SK-N-MC (cell line): ENCODE data around the gene LRFN5.

Source experiments
- DNase-seq: peaks from one replicate; pipeline ENCODE4 v3.0.0-alpha.2; 2011; ENCODE audit warnings: low read depth, low spot score
- H3K27ac ChIP-seq: fragments of 200-600 bp; sonication (generic); 2 replicates; pipeline ENCODE4 v1.5.1; 2016; ENCODE audit warnings: mixed run types
- H3K36me3 ChIP-seq: fragments of 200-600 bp; sonication (generic); 2 replicates; pipeline ENCODE4 v1.6.1; 2017; ENCODE audit warnings: antibody characterized with exemption, low read length, mixed read lengths; ENCODE audit not compliant: insufficient read depth
- H3K4me3 ChIP-seq: fragments of 200-600 bp; sonication (generic); 2 replicates; pipeline ENCODE4 v1.5.1; 2016
- H3K9ac ChIP-seq: fragments of 200-600 bp; sonication (generic); 2 replicates; pipeline ENCODE4 v1.8.0; 2017; ENCODE audit warnings: mixed run types, mixed read lengths; ENCODE audit not compliant: insufficient read length
- H3K9me3 ChIP-seq: fragments of 200-600 bp; sonication (generic); 2 replicates; pipeline ENCODE4 v1.6.1; 2017; ENCODE audit warnings: low read depth, mild to moderate bottlenecking, antibody characterized with exemption, low read length, moderate library complexity, mixed read lengths
- EZH2 ChIP-seq: fragments of 200-600 bp; sonication (generic); IDR thresholded peaks from one replicate; pipeline ENCODE4 v1.6.1; 2017; ENCODE audit warnings: antibody characterized with exemption
- FOXP2 ChIP-seq: optimal IDR thresholded peaks from 2 replicates; pipeline ENCODE3; 2011; ENCODE audit warnings: mild to moderate bottlenecking, moderate library complexity; ENCODE audit not compliant: insufficient read depth; ENCODE audit errors: extremely low read length, control extremely low read depth
- POLR2AphosphoS5 ChIP-seq: IDR thresholded peaks from 2 replicates; pipeline ENCODE4 v1.6.1; 2012; ENCODE audit warnings: mild to moderate bottlenecking, low read depth, low read length, borderline replicate concordance

Gene LRFN5

GRCh38 chr14:41623736-41624135, 17.1 kb downstream of the LRFN5 start:
- Histone ChIP-seq H3K36me3 (peaks cover 4% of the 10 kb centered on the region; the same call in 1 of the 2 replicates), H3K9me3 (no peaks in the 10 kb centered on the region), H3K27ac (peak overlapping the region; percentile 91), H3K9ac (no peak overlapping the region), H3K4me3 (peak overlapping the region; percentile 63)
- TF ChIP-seq EZH2 (no peak), FOXP2 (no peak), POLR2AphosphoS5 (peak; percentile 77; the same call in 1 of the 2 replicates)
- DNase-seq, result no peak

- Histone ChIP-seq H3K36me3 (peaks cover 4% of the 10 kb centered on the region; the same call in 1 of the 2 replicates), H3K9me3 (no peaks in the 10 kb centered on the region), H3K4me3 (no peak overlapping the region), H3K27ac (no peak overlapping the region), H3K9ac (no peak overlapping the region)
- no peak for DNase-seq
- TF ChIP-seq FOXP2 (no peak), EZH2 (no peak), POLR2AphosphoS5 (no peak)
Measured at GRCh38 chr14:41629876-41630275, 23.2 kb downstream of the LRFN5 start.

- H3K36me3 ChIP-seq, result 0 out of 2 replicates have a peak, but pooled peaks cover 4% of the 10 kb centered on the region
- TF ChIP-seq FOXP2 (no peak), POLR2AphosphoS5 (no peak), EZH2 (no peak)
- H3K27ac ChIP-seq, result no peak overlapping the region
- no peak overlapping the region for H3K4me3 ChIP-seq
- no peaks in the 10 kb centered on the region for H3K9me3 ChIP-seq
- DNase-seq, result no peak
- no peak overlapping the region for H3K9ac ChIP-seq
Measured at GRCh38 chr14:41634286-41634685, 27.6 kb downstream of the LRFN5 start.

- Histone ChIP-seq H3K36me3 (0 out of 2 replicates have a peak, but pooled peaks cover 4% of the 10 kb centered on the region), H3K9ac (no peak overlapping the region), H3K27ac (no peak overlapping the region), H3K4me3 (no peak overlapping the region), H3K9me3 (no peaks in the 10 kb centered on the region)
- TF ChIP-seq EZH2 (no peak), POLR2AphosphoS5 (no peak), FOXP2 (no peak)
- no peak for DNase-seq
Measured at GRCh38 chr14:41636492-41637392, 30.1 kb downstream of the LRFN5 start.

- TF ChIP-seq FOXP2 (no peak), EZH2 (no peak), POLR2AphosphoS5 (no peak)
- Histone ChIP-seq H3K27ac (peak overlapping the region; percentile 81; the same call in 1 of the 2 replicates), H3K9me3 (no peaks in the 10 kb centered on the region), H3K9ac (no peak overlapping the region), H3K36me3 (0 out of 2 replicates have a peak, but pooled peaks cover 4% of the 10 kb centered on the region), H3K4me3 (no peak overlapping the region; the same call in 1 of the 2 replicates)
- no peak for DNase-seq
Measured at GRCh38 chr14:41641690-41642089, 35.0 kb downstream of the LRFN5 start.

- Histone ChIP-seq H3K4me3 (peak overlapping the region; percentile 34), H3K9ac (no peak overlapping the region), H3K36me3 (0 out of 2 replicates have a peak, but pooled peaks cover 4% of the 10 kb centered on the region), H3K9me3 (no peaks in the 10 kb centered on the region), H3K27ac (peak overlapping the region; percentile 81)
- no peak for DNase-seq
- TF ChIP-seq FOXP2 (no peak), POLR2AphosphoS5 (no peak), EZH2 (no peak)
Measured at GRCh38 chr14:41642367-41642766, 35.7 kb downstream of the LRFN5 start.

- peak overlapping the region; percentile 81 for H3K27ac ChIP-seq
- peak overlapping the region; percentile 34 for H3K4me3 ChIP-seq
- DNase-seq, result no peak
- H3K36me3 ChIP-seq, result 0 out of 2 replicates have a peak, but pooled peaks cover 3% of the 10 kb centered on the region
- no peaks in the 10 kb centered on the region for H3K9me3 ChIP-seq
- H3K9ac ChIP-seq, result peak overlapping the region; percentile 43
- TF ChIP-seq POLR2AphosphoS5, result no peak
- no peak for TF ChIP-seq FOXP2
Measured at GRCh38 chr14:41642789-41643188, 36.1 kb downstream of the LRFN5 start.

- no peak overlapping the region for H3K27ac ChIP-seq
- TF ChIP-seq EZH2 (no peak), POLR2AphosphoS5 (no peak), FOXP2 (no peak)
- H3K9me3 ChIP-seq, result no peaks in the 10 kb centered on the region
- H3K9ac ChIP-seq, result no peak overlapping the region
- no peaks in the 10 kb centered on the region for H3K36me3 ChIP-seq
- DNase-seq, result no peak
- H3K4me3 ChIP-seq, result no peak overlapping the region; the same call in 1 of the 2 replicates
Measured at GRCh38 chr14:41644606-41645005, 37.9 kb downstream of the LRFN5 start.
